ENCODE results near the gene TRIM41.
"Not testable (repeated sequence)": the region's sequence is repeated elsewhere in the genome, so short reads cannot be mapped to it uniquely, and the experiment has no call there.

- not testable (repeated sequence) for TF ChIP-seq POLR2A (IDR thresholded peaks at IDR 0.05; ENCODE audit: low read length); GATA1 (IDR thresholded peaks at IDR 0.05; ENCODE audit: low read depth, low read length)
Observed at GRCh38 chr5:181214249-181214648, 8.8 kb upstream of the TRIM41 start.

Measured in erythroblast (primary cell).